Mesodermal cell (in vitro differentiated cells): Measurements from ENCODE around the gene ZNHIT6.
"Not testable (repeated sequence)": the region's sequence is repeated elsewhere in the genome, so short reads cannot be mapped to it uniquely, and the experiment has no call there.

Experiments used
- H3K27ac ChIP-seq: 2 replicates; pipeline ENCODE4 v1.7.0; 2013; ENCODE audit warnings: mild to moderate bottlenecking, low read depth, low read length, moderate library complexity; ENCODE audit not compliant: severe bottlenecking
- H3K36me3 ChIP-seq: 2 replicates; pipeline ENCODE4 v1.7.1; 2013; ENCODE audit warnings: mild to moderate bottlenecking, low read length, moderate library complexity; ENCODE audit not compliant: control insufficient read depth, insufficient read depth
- H3K4me1 ChIP-seq: one replicate; pipeline ENCODE4 v1.7.1; 2013; ENCODE audit warnings: mild to moderate bottlenecking, low read length; ENCODE audit not compliant: insufficient read depth, control insufficient read depth, poor library complexity, severe bottlenecking
- H3K4me3 ChIP-seq: 2 replicates; pipeline ENCODE4 v1.7.0; 2013; ENCODE audit warnings: low read length, control low read depth, mild to moderate bottlenecking; ENCODE audit not compliant: insufficient read depth, poor library complexity, severe bottlenecking; ENCODE audit errors: extremely low read depth
- H3K9me3 ChIP-seq: 2 replicates; pipeline ENCODE4 v1.7.1; 2013; ENCODE audit warnings: mild to moderate bottlenecking, low read length, moderate library complexity; ENCODE audit not compliant: control insufficient read depth
- WGBS, 2 experiments: methylation state at CpG; one replicate each; pipeline ENCODE4 v1.1.5; 2013; ENCODE audit warnings: missing lambda C conversion rate in 2 of 2; ENCODE audit not compliant: insufficient coverage in 2 of 2; 5-methylcytosine and 5-hydroxymethylcytosine counted together

ZNHIT6 gene

DNA sequence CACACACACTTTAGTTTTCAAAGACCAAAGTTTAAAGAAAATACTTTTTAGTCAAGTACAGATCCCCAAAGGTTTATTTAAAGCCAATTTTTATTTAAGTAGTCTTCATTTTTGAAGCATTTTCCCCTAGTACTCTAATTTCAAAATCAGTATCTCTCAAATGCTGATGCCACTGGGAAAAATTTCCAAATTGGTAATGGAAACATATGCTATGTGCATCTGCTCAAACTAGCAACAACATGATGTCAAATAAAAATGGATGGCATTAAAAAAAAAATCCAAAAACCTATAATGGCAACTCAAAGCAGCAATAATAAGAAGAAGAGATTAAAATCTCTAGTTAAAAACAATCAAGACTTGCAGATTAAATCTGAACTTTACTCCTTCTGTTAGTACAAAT is 58.6 kb downstream of the ZNHIT6 start:
- Histone ChIP-seq H3K4me1 (peaks cover 4% of the 10 kb centered on the region), H3K27ac (no peak overlapping the region), H3K9me3 (peaks cover 13% of the 10 kb centered on the region), H3K4me3 (no peak overlapping the region), H3K36me3 (peaks cover 32% of the 10 kb centered on the region)

DNA sequence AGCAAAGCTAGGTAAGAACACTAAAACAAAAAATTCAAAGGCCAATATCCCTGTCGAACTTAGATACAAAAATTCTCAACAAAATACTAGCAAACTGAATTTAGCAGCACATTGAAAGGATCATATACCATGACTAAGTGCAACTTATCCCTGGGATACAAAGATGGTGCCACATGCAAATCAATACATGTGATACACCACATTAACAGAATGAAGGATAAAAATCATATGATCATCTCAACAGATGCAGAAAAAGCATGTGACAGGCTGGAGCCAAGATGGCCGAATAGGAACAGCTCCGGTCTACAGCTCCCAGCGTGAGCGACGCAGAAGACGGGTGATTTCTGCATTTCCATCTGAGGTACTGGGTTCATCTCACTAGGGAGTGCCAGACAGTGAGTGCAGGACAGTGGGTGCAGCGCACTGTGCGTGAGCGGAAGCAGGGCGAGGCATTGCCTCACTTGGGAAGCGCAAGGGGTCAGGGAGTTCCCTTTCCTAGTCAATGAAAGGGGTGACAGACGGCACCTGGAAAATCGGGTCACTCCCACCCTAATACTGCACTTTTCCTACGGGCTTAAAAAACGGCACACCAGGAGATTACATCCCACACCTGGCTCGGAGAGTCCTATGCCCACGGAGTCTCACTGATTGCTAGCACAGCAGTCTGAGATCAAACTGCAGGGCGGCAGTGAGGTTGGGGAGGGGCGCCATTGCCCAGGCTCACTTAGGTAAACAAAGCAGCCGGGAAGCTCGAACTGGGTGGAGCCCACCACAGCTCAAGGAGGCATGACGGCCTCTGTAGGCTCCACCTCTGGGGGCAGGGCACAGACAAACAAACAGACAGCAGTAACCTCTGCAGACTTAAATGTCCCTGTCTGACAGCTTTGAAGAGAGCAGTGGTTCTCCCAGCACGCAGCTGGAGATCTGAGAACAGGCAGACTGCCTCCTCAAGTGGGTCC is 66.4 kb downstream of the ZNHIT6 start:
- not testable (repeated sequence) for H3K27ac ChIP-seq, H3K4me1 ChIP-seq, H3K4me3 ChIP-seq
- WGBS, 2 experiments: 67 to 78% methylated on average over 10 to 17 of the region's 24 CpGs
- H3K9me3 ChIP-seq: peaks cover 15% of the 10 kb centered on the region
- H3K36me3 ChIP-seq: peaks cover 14% of the 10 kb centered on the region

DNA sequence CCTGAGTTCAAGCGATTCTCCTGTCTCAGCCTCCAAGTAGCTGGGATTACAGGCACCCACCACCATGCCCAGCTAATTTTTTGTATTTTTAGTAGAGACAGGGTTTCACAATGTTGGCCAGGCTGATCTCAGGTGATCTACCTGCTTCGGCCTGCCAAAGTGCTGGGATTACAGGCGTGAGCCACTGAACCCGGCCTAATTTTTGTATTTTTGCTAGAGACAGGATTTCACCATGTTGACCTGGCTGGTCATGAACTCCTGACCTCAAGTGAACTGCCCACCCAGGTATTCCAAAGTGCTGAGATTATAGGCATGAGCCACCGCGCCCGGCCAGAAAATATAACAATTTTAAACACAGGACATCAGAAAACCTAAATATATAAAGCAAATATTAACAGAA is 68.3 kb downstream of the ZNHIT6 start:
- H3K4me3 ChIP-seq, H3K4me1 ChIP-seq, H3K27ac ChIP-seq: not testable (repeated sequence)
- WGBS, 2 experiments: 83 to 89% methylated on average over 3 to 4 of the region's 7 CpGs
- Histone ChIP-seq H3K36me3 (peaks cover 20% of the 10 kb centered on the region), H3K9me3 (peaks cover 16% of the 10 kb centered on the region)

DNA sequence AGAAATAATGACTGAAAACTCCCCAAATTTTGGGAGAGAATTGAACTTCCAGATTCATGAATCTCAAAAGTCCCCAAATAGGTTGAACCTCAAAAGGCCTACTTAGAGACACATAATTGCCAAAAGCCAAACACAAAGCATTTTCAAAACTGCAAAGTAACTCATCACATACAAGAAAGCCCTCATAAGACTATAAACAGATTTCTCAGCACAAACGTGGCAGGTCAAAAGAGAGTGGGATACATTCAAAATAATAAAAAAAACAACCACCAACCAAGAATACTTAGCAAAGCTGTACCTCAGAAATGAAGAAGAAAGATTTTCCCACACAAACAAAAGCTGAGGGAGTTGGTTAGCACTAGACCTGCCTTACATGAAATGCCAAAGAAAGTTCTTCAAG is 69.8 kb downstream of the ZNHIT6 start:
- WGBS, 2 experiments: 100% methylated on average over 1 of the region's 1 CpG; no CpG with 5 or more reads in 1 of the 2 experiments
- peaks cover 20% of the 10 kb centered on the region for H3K36me3 ChIP-seq
- peaks cover 16% of the 10 kb centered on the region for H3K9me3 ChIP-seq
- H3K4me3 ChIP-seq: no peak overlapping the region
- H3K4me1 ChIP-seq: no peaks in the 10 kb centered on the region
- no peak overlapping the region for H3K27ac ChIP-seq

DNA sequence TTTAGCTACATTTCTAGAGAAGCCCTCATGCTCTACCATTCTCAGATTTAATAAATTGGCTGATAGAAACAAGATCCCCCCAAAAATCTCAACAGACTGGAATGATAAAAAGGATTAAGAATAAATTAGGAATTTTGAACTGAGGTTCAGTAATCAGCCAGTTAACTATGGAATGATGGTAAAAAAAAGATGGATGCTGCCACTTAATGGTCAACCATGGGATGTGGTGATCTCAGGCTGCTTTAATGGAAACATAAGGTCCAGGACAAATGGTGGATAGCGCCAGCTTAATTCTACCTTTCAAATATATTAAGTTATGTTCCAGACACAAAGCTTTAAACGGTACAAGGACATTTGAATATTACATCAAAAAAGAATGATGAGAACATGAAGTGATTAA is 77.7 kb downstream of the ZNHIT6 start:
- H3K36me3 ChIP-seq: peaks cover 7% of the 10 kb centered on the region
- no peaks in the 10 kb centered on the region for H3K9me3 ChIP-seq
- H3K4me1 ChIP-seq: peaks cover 26% of the 10 kb centered on the region
- WGBS, 2 experiments: no CpG with 5 or more reads among the region's 2 CpGs
- no peak overlapping the region for H3K4me3 ChIP-seq
- H3K27ac ChIP-seq: no peak overlapping the region

DNA sequence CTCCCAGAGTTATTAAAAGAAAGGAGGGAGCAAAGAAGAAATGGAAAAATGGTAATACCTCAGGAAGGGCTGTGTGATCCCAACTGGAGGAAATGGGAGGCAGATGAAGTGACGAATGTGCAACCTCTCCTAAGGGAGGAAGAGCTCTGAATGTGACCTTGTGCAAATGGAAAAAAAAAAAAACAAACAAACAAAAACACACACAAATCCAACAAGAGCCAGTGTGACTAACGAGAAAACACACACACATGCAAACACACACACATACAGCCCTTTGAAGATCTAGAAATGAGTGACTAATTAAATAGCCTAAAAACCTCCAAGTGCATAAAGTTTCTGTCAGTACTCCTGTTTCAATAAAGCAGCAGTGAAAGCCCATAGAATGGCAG is 78.7 kb downstream of the ZNHIT6 start:
- Histone ChIP-seq H3K36me3 (peaks cover 7% of the 10 kb centered on the region), H3K9me3 (no peaks in the 10 kb centered on the region), H3K27ac (peak overlapping the region; percentile 85), H3K4me1 (peaks cover 26% of the 10 kb centered on the region), H3K4me3 (no peak overlapping the region)
- WGBS, 2 experiments: no CpG with 5 or more reads among the region's 2 CpGs

DNA sequence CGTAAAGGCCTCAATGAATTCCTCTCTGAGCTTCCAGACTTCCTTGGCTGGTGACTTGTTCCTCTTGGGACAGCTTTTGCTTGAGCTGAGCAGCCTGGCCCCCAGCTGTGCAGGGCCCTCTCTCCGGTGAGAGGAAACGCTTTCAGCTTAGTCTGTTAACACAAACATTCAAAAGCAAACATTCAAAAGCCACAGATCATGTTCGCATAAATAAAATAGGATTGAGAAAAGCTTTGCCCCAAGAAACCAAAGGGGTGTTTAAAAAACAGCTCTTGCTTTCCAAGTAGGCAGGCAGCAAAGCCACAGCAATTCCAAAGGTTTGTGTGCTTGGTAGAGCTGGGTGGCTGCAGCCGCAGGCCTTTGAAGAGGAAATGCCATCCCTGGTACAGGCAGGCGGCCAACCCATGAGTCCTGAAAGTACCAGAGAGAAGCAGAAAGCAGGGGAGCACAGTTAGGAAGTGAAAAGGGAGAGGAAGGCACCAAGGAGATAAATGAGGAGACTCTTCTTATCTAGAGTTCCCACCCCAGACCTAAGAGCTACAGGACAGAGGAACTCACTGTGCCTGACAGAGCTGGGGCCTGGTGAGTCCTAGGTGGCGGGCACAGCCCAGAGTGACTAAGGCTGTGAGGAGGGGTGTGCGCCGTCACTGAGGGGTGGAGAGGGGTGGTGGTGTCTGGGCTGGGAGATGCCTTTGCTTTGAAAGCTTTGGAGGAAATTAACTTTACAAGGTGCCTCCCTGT is 79.3 kb downstream of the ZNHIT6 start:
- Histone ChIP-seq H3K9me3 (peaks cover 4% of the 10 kb centered on the region), H3K36me3 (peaks cover 7% of the 10 kb centered on the region), H3K27ac (peak overlapping the region; percentile 85), H3K4me3 (no peak overlapping the region), H3K4me1 (peaks cover 26% of the 10 kb centered on the region)
- WGBS, 2 experiments: 57 to 68% methylated on average over 3 to 5 of the region's 9 CpGs

DNA sequence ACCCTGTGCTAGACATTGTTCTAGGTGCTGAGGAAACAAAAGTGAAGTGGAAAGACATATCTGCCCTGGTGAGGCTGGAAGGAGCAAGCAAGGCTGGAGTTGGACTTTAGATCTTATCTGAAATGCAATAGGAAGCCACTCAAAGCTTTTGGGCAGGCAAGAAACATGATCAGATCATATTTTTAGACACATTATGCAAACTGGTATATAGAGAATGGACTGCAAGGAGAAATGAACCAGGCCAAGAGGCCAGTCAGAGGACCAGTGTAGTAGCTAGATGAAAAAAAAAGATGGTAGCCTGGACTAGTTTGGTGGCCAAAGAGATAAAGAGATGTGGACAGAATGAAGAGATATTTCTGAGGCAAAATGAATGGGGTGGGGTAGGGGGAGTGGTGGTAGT is 81.4 kb downstream of the ZNHIT6 start:
- Histone ChIP-seq H3K27ac (no peak overlapping the region), H3K36me3 (peaks cover 16% of the 10 kb centered on the region), H3K4me1 (peaks cover 26% of the 10 kb centered on the region), H3K9me3 (peaks cover 22% of the 10 kb centered on the region), H3K4me3 (no peak overlapping the region)

DNA sequence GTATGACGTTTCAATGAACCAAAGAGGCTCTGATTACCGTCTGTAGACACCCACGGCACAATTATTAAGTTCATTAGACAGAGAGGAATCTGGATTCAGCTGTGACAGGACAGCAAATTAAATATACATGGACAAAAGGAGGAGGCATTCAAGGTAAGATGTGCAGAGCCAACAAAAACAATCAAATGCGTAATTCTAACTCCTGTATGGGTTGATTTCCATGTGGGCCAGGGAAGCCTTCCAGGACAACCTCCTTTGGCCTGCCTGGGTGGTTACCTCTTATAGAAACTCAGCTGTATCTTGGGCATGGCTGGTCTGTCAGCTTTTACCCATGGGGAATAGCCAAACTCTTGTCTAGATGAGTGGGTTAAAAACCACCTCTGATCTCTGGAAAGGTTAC is 83.9 kb downstream of the ZNHIT6 start:
- WGBS, 2 experiments: 91 to 94% methylated on average over 4 of the region's 4 CpGs
- H3K9me3 ChIP-seq: peaks cover 41% of the 10 kb centered on the region
- H3K27ac ChIP-seq: no peak overlapping the region
- no peak overlapping the region for H3K4me3 ChIP-seq
- peaks cover 18% of the 10 kb centered on the region for H3K4me1 ChIP-seq
- H3K36me3 ChIP-seq: peaks cover 16% of the 10 kb centered on the region

DNA sequence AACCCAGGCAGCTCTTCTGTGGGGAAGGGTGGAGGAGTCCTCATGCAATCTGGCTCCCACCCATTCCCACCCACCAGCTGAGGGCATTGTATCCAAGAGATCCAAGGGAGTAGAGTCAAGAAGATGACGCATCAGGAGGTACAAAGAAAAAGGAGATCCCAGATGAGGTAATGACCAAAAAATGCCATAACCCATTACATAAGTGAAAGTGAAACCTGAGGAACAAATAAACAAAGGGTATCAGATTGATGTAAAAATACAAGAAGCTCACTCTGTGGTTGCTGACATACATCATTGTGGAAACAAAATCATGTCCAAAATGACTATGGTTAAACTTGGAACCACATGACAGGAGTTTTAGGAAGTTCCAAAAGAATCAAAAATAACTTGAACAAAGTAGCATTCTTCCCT is 85.2 kb downstream of the ZNHIT6 start:
- no CpG with 5 or more reads among the region's 1 CpG for WGBS, 2 experiments
- peaks cover 16% of the 10 kb centered on the region for H3K36me3 ChIP-seq
- H3K4me1 ChIP-seq: peaks cover 7% of the 10 kb centered on the region
- peaks cover 41% of the 10 kb centered on the region for H3K9me3 ChIP-seq
- H3K27ac ChIP-seq: no peak overlapping the region
- H3K4me3 ChIP-seq: no peak overlapping the region

DNA sequence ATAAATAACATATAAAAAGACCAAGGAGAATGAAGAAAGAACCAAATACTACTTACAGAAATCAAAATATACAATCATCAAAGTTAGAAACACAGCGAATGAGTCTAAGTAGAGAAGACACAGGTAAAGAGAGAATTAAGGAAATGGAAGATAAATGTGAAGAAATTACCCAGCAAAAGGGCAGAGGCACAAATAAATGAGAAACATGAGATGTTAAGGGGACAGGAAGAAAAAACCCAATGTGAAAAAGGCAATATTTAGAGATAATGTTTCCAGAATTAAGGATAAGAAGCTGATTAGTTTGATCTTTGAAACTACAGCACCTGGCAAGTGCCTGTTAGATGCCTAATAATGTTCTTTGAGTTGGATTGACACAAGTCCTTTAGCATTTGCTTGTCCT is 86.8 kb downstream of the ZNHIT6 start:
- Histone ChIP-seq H3K4me3 (no peak overlapping the region), H3K4me1 (no peaks in the 10 kb centered on the region)
- 80% methylated on average over 1 of the region's 1 CpG; no CpG with 5 or more reads in 1 of the 2 experiments for WGBS, 2 experiments

More for the DNA sequence above, 86.8 kb downstream of the ZNHIT6 start:
- Histone ChIP-seq H3K9me3 (peaks cover 41% of the 10 kb centered on the region), H3K27ac (no peak overlapping the region), H3K36me3 (peaks cover 16% of the 10 kb centered on the region)
